Fibroblast of lung (primary cell): ENCODE results near the gene PSKH1. TPM values are rescaled to one million over a fixed set of nuclear protein-coding genes. Genes with fewer than 3 reads are reported as not detected.

Experiments used
- DNase-seq, 2 donors: peaks; one replicate each; pipeline versions ENCODE4 v3.0.0 to v3.0.0-alpha.2; 2010; ENCODE audit warnings: low read depth in 2 of 2
- H2AFZ ChIP-seq: 2 replicates; pipeline ENCODE4 v1.5.1; 2012; ENCODE audit warnings: low read length, control low read depth, inconsistent platforms
- H3K27ac ChIP-seq: 2 replicates; pipeline ENCODE4 v1.5.1; 2011; ENCODE audit warnings: low read length, control low read depth; ENCODE audit not compliant: insufficient read depth
- H3K27me3 ChIP-seq: 2 replicates; pipeline ENCODE4 v1.5.1; 2011; ENCODE audit warnings: mild to moderate bottlenecking, low read length; ENCODE audit not compliant: control insufficient read depth, insufficient read depth
- H3K36me3 ChIP-seq: 2 replicates; pipeline ENCODE4 v1.5.1; 2011; ENCODE audit warnings: low read length; ENCODE audit not compliant: control insufficient read depth, insufficient read depth
- H3K4me1 ChIP-seq: 2 replicates; pipeline ENCODE4 v1.5.1; 2011; ENCODE audit warnings: low read length; ENCODE audit not compliant: control insufficient read depth, insufficient read depth; ENCODE audit errors: extremely low read depth
- H3K4me2 ChIP-seq: 2 replicates; pipeline ENCODE4 v1.5.1; 2011; ENCODE audit warnings: low read length, control low read depth; ENCODE audit not compliant: insufficient read depth; ENCODE audit errors: extremely low read depth
- H3K4me3 ChIP-seq, 4 experiments: fragments of 200-600 bp in 1 of 4; sonication (generic) in 1 of 4; replicated peaks in 1 of 4; 2 replicates each; pipeline ENCODE4 v1.5.1; 2011 to 2016; ENCODE audit warnings: low read length in 4 of 4, low read depth in 3 of 4, mild to moderate bottlenecking in 3 of 4, control low read depth in 2 of 4, inconsistent platforms in 1 of 4, mixed read lengths in 1 of 4; ENCODE audit not compliant: insufficient read depth in 1 of 4; ENCODE audit errors: control extremely low read depth in 1 of 4
- H3K79me2 ChIP-seq: 2 replicates; pipeline ENCODE4 v1.5.1; 2012; ENCODE audit warnings: mild to moderate bottlenecking, low read length, inconsistent platforms; ENCODE audit not compliant: control insufficient read depth, insufficient read depth
- H3K9ac ChIP-seq: 2 replicates; pipeline ENCODE4 v1.5.1; 2011; ENCODE audit warnings: mild to moderate bottlenecking, low read length, control low read depth; ENCODE audit not compliant: insufficient read depth
- H3K9me3 ChIP-seq: 2 replicates; pipeline ENCODE4 v1.5.1; 2012; ENCODE audit warnings: low read depth, low read length; ENCODE audit not compliant: control insufficient read depth, insufficient read depth
- H4K20me1 ChIP-seq: 2 replicates; pipeline ENCODE4 v1.5.1; 2011; ENCODE audit warnings: low read length; ENCODE audit not compliant: control insufficient read depth, insufficient read depth; ENCODE audit errors: extremely low read depth
- CTCF ChIP-seq, 2 donors: IDR thresholded peaks in 1 of 2; conservative IDR thresholded peaks in 1 of 2; 1 replicate in 1 of 2; 2 replicates in 1 of 2; pipeline ENCODE4 v1.5.1; 2011 to 2012; ENCODE audit warnings: low read length in 2 of 2, control low read depth in 1 of 2, inconsistent platforms in 1 of 2, low read depth in 1 of 2, mild to moderate bottlenecking in 1 of 2
- EZH2 ChIP-seq: IDR thresholded peaks from 2 replicates; pipeline ENCODE4 v1.5.1; 2012; ENCODE audit warnings: low read length, control low read depth, mild to moderate bottlenecking; ENCODE audit errors: missing control alignments
- polyA plus RNA-seq, 2 donors: library from polyadenylated mRNA; depleted of rRNA in 1 of 2; stranded (reverse) in 1 of 2; unstranded in 1 of 2; fragments of >200 nt; gene quantifications; 2 replicates each; pipeline ENCODE4 v1.2.1, GENCODE V29; 2011 to 2012; ENCODE audit warnings: missing spikeins in 1 of 2
- total RNA-seq: library from RNA; depleted of rRNA; stranded (reverse); fragments of >200 nt; gene quantifications from 2 replicates; pipeline ENCODE4 v1.2.1, GENCODE V29; 2014

The PSKH1 gene
- total and polyA plus RNA-seq, 2 donors (not counting 1 experiment from before 2014, with no cell fraction given): 13.4 to 15.4 TPM

GRCh38 chr16:67963662-67964321, 70.7 kb downstream of the PSKH1 start:
- Histone ChIP-seq H3K27me3 (no peaks in the 10 kb centered on the region), H3K9ac (no peak overlapping the region), H2AFZ (no peak overlapping the region), H3K27ac (no peak overlapping the region), H3K36me3 (peaks cover 27% of the 10 kb centered on the region), H3K9me3 (no peaks in the 10 kb centered on the region), H4K20me1 (no peaks in the 10 kb centered on the region), H3K79me2 (peaks cover 84% of the 10 kb centered on the region), H3K4me2 (no peak overlapping the region), H3K4me3 (no peak overlapping the region), H3K4me1 (peaks cover 41% of the 10 kb centered on the region)
- no peak for DNase-seq
- TF ChIP-seq EZH2: no peak

- H3K4me2 ChIP-seq: no peak overlapping the region
Measured at GRCh38 chr16:67964477-67965131, 71.5 kb downstream of the PSKH1 start.

GRCh38 chr16:67965668-67966548, 72.9 kb downstream of the PSKH1 start:
- H3K4me1 ChIP-seq: peaks cover 25% of the 10 kb centered on the region
- DNase-seq: peak in 1 of 2 donors; percentile 42
- no peak for TF ChIP-seq CTCF (conservative IDR thresholded peaks at IDR 0.05 in 1 of 2, IDR thresholded peaks at IDR 0.05 in 1 of 2; ENCODE audit: low read depth in 1 of 2, low read length in 2 of 2)
- TF ChIP-seq EZH2: no peak
- H3K4me3 ChIP-seq: peak overlapping the region; percentile 44 to 99 (median 84)
- no peaks in the 10 kb centered on the region for H4K20me1 ChIP-seq
- H3K27ac ChIP-seq: peak overlapping the region; percentile 85
- H2AFZ ChIP-seq: no peak overlapping the region
- no peaks in the 10 kb centered on the region for H3K9me3 ChIP-seq
- no peaks in the 10 kb centered on the region for H3K27me3 ChIP-seq
- peaks cover 72% of the 10 kb centered on the region for H3K79me2 ChIP-seq
- peak overlapping the region; percentile 62 for H3K9ac ChIP-seq
- peak overlapping the region; percentile 91 for H3K4me2 ChIP-seq
- H3K36me3 ChIP-seq: peaks cover 19% of the 10 kb centered on the region

More at GRCh38 chr16:67964477-67965131, 71.5 kb downstream of the PSKH1 start:
- Histone ChIP-seq H3K4me3 (no peak overlapping the region), H4K20me1 (no peaks in the 10 kb centered on the region), H3K36me3 (peaks cover 23% of the 10 kb centered on the region), H3K4me1 (peaks cover 37% of the 10 kb centered on the region), H3K27me3 (no peaks in the 10 kb centered on the region), H3K27ac (no peak overlapping the region), H3K9me3 (no peaks in the 10 kb centered on the region), H3K9ac (no peak overlapping the region), H2AFZ (no peak overlapping the region), H3K79me2 (peaks cover 80% of the 10 kb centered on the region)
- no peak for TF ChIP-seq CTCF (conservative IDR thresholded peaks at IDR 0.05 in 1 of 2, IDR thresholded peaks at IDR 0.05 in 1 of 2; ENCODE audit: low read depth in 1 of 2, low read length in 2 of 2)
- no peak for TF ChIP-seq EZH2
- DNase-seq: no peak
